Cardiac septum (tissue), 1 donor: ENCODE results near the gene KDELR3. TPM values are rescaled to one million over a fixed set of nuclear protein-coding genes. Genes with fewer than 3 reads are reported as not detected.

ENCODE experiments used
- DNase-seq: peaks from one replicate; pipeline ENCODE4 v3.0.0-alpha.2; 2020; ENCODE audit warnings: low spot score
- intact Hi-C: fragments of 100-400 bp; cut with DNase I; formaldehyde crosslinking; loops from one replicate; pipeline ENCODE4 v1.14.0; 2022
- long read RNA-seq: library from polyadenylated mRNA; unstranded; transcript quantifications from one replicate; pipeline ENCODE4 v2.0.0, GENCODE V29; 2021
- total RNA-seq: library from RNA; stranded (reverse); fragmentation: NEBNext Ultra II Directional; extraction: Animal tissue kit (Norgen Biotek cat#: 25700); gene quantifications from one replicate; pipeline ENCODE4 v1.2.1, GENCODE V29; 2021
- donor health status: DM: no; HTN: no; CAD: no.

KDELR3 gene
- 18.2 TPM for total RNA-seq
- long read RNA-seq, transcript KDELR3-202 (4 exons, 931 nt): minor isoform, 6 of 65 reads
- long read RNA-seq, transcript KDELR3-201 (5 exons, 1,728 nt): major isoform, 56 of 65 reads
- long read RNA-seq, partial matches to known transcripts: 1 of 65 reads
- long read RNA-seq, other reads (novel, unspliced or antisense): 2 of 65 reads

GRCh38 chr22:38467904-38468442, at the start of gene KDELR3:
TSS of gene KDELR3 (plus strand) at chr22:38468096. CDS start at chr22:38468234, 138 bp downstream.
- intact Hi-C loops: loop anchor here (5.0 to 10.0 kb wide), 3 partner anchors 34 to 413 kb away; partner anchors contain the start of gene PICK1
- DNase-seq: no peak

- DNase-seq: peak; percentile 58
- intact Hi-C loops: loop anchor here (10.0 kb wide), 1 partner anchor 46 kb away; the partner anchor contains the start of gene KDELR3
Observed at GRCh38 chr22:38418589-38418988, 49.3 kb upstream of the KDELR3 start.

DNA sequence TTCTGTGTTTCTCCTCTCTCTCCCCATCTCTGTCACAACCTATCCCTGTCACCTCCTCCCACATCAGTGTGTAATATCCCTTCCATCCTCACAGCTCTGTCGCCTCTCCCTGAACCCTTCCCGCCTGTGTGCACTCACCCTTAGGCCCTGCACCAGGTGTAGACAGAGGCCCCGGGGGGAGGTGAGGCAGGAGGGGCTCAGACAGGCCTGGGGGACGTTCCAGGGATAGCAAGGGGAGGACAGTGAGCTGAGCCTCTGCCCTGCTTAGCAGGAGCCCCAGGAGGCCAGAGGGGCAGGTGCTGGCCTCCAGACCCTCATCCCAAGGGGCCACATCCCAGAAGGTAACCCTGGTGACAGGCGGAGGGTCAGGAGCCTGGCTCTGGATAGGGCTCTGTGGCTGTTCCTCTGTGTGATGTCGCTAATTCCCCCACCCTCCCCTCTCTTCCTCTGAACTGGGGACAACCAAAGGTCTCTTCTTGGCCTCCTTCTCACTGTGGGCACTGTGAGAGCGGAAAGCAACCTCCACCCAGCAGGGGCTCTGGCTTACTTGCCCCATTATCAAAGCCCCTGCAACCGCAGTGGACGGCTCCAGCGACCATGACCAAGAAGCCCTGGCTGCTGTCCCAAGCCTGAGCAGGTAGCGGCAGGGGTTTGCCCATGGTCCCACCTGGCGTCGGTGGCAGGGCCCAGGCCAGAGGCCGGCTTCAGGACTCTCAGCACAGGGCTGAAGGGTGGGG, 48.6 kb upstream of the KDELR3 start:
- DNase-seq: peak; percentile 26
- intact Hi-C loops: loop anchor here (10.0 kb wide), 1 partner anchor 46 kb away; the partner anchor contains the start of gene KDELR3

DNA sequence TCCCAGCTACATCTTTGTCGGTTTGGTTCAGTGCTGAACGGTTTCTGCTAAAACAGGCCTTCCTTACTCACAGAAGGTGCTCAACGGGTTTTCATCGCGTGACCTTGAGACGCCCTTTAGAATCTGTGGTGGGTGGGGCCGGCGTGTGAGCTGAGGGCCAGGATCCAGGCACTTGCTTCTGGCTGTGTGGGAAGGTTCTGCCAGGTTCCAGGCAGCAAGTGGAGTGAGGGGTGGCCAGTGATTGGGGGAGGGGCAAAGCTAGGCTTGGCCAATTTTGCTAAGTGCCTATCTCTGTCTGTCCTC, 48.1 kb upstream of the KDELR3 start:
- intact Hi-C loops: loop anchor here (10.0 kb wide), 1 partner anchor 45 kb away; the partner anchor contains the start of gene KDELR3
- DNase-seq: no peak

DNA sequence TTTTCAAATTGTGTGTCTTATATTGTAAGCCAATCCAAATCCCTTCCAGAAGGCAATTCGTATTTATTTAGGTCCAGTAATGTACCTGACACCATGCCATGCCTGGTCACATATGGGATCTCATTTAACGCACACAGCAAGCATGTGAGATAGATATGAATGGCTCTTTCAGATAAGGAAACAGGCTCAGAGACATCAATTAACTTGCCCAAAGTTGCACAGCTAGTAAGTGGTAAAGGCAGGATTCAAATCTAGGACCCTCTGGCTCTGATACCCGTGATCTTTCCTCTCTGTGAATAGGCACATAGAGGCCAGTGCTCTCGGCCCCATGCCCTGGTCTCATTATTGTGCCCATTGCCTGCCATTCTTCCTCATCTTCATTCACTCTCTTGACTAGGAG, 47.2 kb upstream of the KDELR3 start:
- DNase-seq: no peak
- intact Hi-C loops: no loop called here

- intact Hi-C loops: no loop called here
- no peak for DNase-seq
Observed at GRCh38 chr22:38422611-38423511, 45.0 kb upstream of the KDELR3 start.

- no peak for DNase-seq
- intact Hi-C loops: no loop called here
Observed at GRCh38 chr22:38423512-38424503, 44.1 kb upstream of the KDELR3 start.

DNA sequence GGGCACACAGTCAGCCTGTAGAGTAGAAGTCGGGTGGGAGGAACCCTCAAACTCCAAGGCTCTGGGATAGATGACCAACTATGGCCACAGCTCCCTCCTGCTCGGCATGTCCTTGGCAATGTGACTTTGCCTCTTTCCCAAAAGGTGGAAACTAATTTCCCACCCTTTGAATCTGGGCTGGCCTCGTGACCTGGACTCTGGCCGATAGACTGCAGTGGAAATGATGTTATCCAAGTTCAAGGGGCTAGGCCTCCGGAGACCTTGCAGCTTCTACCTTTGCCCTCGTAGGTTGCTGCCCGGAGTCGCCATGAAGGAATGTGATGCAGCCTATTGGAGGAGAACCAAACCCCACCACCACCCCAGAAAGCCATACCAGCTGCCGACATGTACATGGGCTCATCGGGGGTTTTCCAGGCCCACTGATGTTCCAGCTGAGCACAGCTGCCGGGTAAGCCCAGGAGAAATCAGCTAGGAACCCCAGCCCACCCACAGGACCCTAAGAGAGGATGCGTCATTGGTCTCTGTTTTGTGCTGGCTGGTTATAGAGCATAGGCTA, 43.3 kb upstream of the KDELR3 start:
- intact Hi-C loops: no loop called here
- no peak for DNase-seq

DNA sequence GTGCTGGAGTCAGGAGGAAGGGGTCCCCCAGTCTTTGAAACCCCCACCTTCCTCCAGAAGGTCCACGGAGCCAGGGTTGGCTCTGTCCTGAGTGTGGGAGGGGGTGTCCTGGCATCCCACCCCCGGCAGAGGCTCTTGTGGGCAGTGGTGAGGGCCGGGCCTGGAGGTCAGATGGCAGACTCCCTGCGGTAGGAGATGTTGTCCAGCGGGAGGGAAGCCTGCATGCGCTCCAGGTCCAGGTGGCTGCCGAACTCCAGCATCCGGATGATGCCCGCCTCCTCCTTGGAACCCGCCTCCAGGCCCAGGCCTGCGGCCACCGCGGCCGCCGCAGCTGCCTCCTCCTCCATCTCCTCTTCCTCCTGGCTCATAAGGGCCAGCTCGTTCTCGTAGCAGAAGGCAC, 41.3 kb upstream of the KDELR3 start:
- intact Hi-C loops: no loop called here
- DNase-seq: no peak

GRCh38 chr22:38427465-38427864, 40.4 kb upstream of the KDELR3 start:
- intact Hi-C loops: no loop called here
- no peak for DNase-seq

DNA sequence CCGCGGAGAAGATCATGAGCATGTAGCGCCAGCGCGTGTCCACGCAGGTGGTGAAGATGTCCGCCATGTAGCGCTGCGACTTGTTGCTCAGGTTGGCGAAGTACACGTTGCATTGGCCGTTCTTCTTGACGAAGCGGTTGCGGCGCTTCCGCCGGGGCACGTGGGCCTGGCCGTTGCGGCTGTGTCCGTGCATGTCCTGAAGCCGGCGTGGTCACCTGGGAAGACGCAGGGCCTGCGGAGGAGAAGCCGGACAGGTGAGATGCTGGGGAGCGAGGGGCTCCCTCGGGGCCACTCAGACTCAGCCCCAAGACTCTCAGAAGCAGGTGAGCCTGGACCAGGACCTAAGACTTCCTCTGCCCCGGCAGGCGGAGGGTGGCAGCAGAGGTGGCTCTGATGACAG, 40.0 kb upstream of the KDELR3 start:
- intact Hi-C loops: no loop called here
- DNase-seq: no peak

GRCh38 chr22:38428714-38429113, 39.2 kb upstream of the KDELR3 start:
- intact Hi-C loops: no loop called here
- DNase-seq: no peak

DNA sequence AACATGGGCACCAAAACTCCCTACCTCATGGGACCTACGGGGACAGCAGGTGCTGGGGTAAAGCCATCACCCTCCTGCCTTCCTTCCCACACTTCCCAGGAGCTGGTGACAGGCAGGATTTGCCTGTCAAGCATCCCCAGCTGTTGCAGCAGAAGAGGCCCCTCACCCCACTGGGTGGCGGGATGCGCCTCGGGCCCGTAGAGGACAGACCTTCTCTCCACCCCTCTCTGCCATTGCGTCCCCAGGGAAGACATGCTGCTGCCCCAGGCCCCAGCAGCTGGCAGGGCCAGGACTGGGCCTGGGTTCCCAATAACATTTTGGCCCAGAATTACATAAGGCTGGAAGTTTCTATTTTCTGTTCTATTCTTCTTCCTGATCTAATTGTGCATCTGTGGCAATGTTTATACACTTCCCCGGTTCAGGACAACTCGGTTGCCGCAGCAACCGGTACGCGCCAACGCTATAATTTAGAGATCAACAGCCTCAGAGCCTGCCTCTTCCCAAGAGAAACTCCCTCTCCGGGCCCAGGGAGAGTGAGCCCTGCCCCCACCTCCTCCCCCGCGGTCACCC, 38.3 kb upstream of the KDELR3 start:
- DNase-seq: no peak
- intact Hi-C loops: no loop called here

GRCh38 chr22:38431266-38432010, 36.5 kb upstream of the KDELR3 start:
- intact Hi-C loops: no loop called here
- DNase-seq: no peak

DNA sequence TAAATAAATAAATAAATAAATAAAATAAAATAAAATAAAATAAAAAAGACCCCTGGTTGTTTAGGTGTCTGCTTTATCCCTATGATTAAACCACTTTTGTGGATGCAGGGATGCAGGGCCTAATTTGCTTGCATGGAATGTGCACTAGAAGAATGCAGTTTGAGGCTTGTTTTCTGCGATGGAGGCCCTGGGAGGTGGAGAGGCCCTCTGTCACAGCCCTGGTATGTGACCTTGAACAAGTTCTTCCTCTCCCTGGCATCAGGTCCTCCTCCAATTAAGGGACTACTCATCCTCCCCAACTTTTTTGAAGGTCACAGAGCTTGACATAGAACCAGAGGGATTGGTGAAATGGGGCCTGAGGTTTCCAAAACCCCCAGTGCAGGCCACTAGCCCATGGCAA, 35.6 kb upstream of the KDELR3 start:
- intact Hi-C loops: no loop called here
- DNase-seq: no peak

- intact Hi-C loops: no loop called here
- DNase-seq: no peak
Observed at GRCh38 chr22:38433871-38434270, 34.0 kb upstream of the KDELR3 start.

DNA sequence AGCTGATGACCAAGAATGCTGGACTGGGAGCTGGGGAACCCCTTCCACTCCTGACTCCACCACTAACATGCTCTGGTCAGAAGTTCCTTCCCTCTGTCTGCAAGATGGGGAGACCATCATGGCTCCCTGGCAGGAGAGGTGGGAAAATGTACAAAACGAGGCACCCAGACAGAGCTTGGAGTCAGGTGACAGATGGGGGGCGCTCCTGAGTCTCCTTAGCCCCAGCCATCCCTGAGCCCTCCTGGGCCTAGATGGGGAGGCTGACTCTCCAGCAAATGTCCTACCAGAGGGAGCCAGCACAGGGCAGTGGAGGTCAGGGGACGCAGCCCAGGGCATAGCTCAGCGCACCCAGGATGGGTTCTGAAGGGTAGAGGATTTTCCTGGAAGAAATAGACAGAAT, 32.9 kb upstream of the KDELR3 start:
- no peak for DNase-seq
- intact Hi-C loops: no loop called here

- DNase-seq: no peak
- intact Hi-C loops: no loop called here
Observed at GRCh38 chr22:38435965-38436364, 31.9 kb upstream of the KDELR3 start.
